K562 (cell line): ENCODE measurements around the gene CFAP157. TPM values are rescaled to one million over a fixed set of nuclear protein-coding genes. Genes with fewer than 3 reads are reported as not detected.

Source experiments
- C11orf30 ChIP-seq: fragments of 450-650 bp; IDR thresholded peaks from 2 replicates; pipeline ENCODE4 v1.6.1; 2016; ENCODE audit warnings: low read depth, mild to moderate bottlenecking
- CEBPZ ChIP-seq: fragments of 150-350 bp; IDR thresholded peaks from 2 replicates; pipeline ENCODE4 v1.6.1; 2014; ENCODE audit warnings: low read depth, mild to moderate bottlenecking, low read length, borderline replicate concordance
- ERF ChIP-seq: fragments of 450-650 bp; formaldehyde crosslinking; IDR thresholded peaks from 2 replicates; pipeline ENCODE4 v1.4.0; 2020; ENCODE audit warnings: mild to moderate bottlenecking, mixed read lengths
- FOXA1 ChIP-seq: fragments of 450-650 bp; IDR thresholded peaks from 2 replicates; pipeline ENCODE4 v1.6.1; 2016; ENCODE audit warnings: mild to moderate bottlenecking, borderline replicate concordance
- FOXK2 ChIP-seq, 2 experiments: fragments of 450-650 bp; IDR thresholded peaks in 1 of 2; conservative IDR thresholded peaks in 1 of 2; 2 replicates each; pipeline ENCODE4 v1.6.1; 2016; ENCODE audit warnings: low read depth in 2 of 2, mild to moderate bottlenecking in 1 of 2
- GATA2 ChIP-seq: sonication (generic); formaldehyde crosslinking; IDR thresholded peaks from 2 replicates; pipeline ENCODE4 v1.4.0; 2020; ENCODE audit warnings: mild to moderate bottlenecking, missing genetic modification reagents
- MAFG ChIP-seq: fragments of 450-650 bp; conservative IDR thresholded peaks from 2 replicates; pipeline ENCODE4 v1.6.1; 2016; ENCODE audit warnings: missing genetic modification characterization, missing compliant biosample characterization
- MAFK ChIP-seq: IDR thresholded peaks from 2 replicates; pipeline ENCODE4 v1.6.1; 2011; ENCODE audit warnings: low read length, improper control_type of control experiment
- NONO ChIP-seq, 2 experiments: fragments of 200-400 bp in 1 of 2; fragments of 450-650 bp in 1 of 2; formaldehyde crosslinking in 1 of 2; IDR thresholded peaks; 2 replicates each; pipeline ENCODE4 v1.6.1; 2017; ENCODE audit warnings: low read depth in 2 of 2, mild to moderate bottlenecking in 2 of 2, moderate library complexity in 2 of 2, low read length in 1 of 2
- NR2F6 ChIP-seq: fragments of 450-650 bp; formaldehyde crosslinking; IDR thresholded peaks from 2 replicates; pipeline ENCODE4 v1.4.0; 2020; ENCODE audit warnings: mild to moderate bottlenecking
- TCF7 ChIP-seq: sonication (generic); IDR thresholded peaks from 2 replicates; pipeline ENCODE4 v1.6.1; 2016; ENCODE audit warnings: antibody characterized with exemption, borderline replicate concordance
- ZNF253 ChIP-seq: fragments of 250-450 bp; sonication (Bioruptor Pico); conservative IDR thresholded peaks from 2 replicates; pipeline ENCODE4 v1.6.1; 2021; ENCODE audit warnings: mild to moderate bottlenecking
- ZNF316 ChIP-seq: fragments of 450-650 bp; IDR thresholded peaks from 2 replicates; pipeline ENCODE4 v1.6.1; 2016
- ZNF561 ChIP-seq: fragments of 450-650 bp; formaldehyde crosslinking; conservative IDR thresholded peaks from 2 replicates; pipeline ENCODE4 v1.4.0; 2020; ENCODE audit warnings: mild to moderate bottlenecking, moderate library complexity
- ZNF592 ChIP-seq: fragments of 450-650 bp; IDR thresholded peaks from 2 replicates; pipeline ENCODE4 v1.6.1; 2017; ENCODE audit warnings: antibody characterized with exemption, mild to moderate bottlenecking
- polyA plus RNA-seq, 8 experiments: library from polyadenylated mRNA; depleted of rRNA in 4 of 8; stranded (reverse) in 5 of 8; unstranded in 3 of 8; fragments of >200 nt; fragmentation: Nextera tagmentation in 2 of 8; fragmentation: Illumina TruSeq in 1 of 8; extraction: Ambion mirVana in 2 of 8; extraction: Trizol in 1 of 8; gene quantifications; 2 replicates each; pipeline versions ENCODE4 v1.2.1 to v1.2.3, GENCODE V29; 2011 to 2014; ENCODE audit warnings: inconsistent platforms in 1 of 8, missing spikeins in 1 of 8
- total RNA-seq, 7 experiments: library from RNA; depleted of rRNA in 6 of 7; stranded (reverse); fragments of >200 nt in 6 of 7; fragmentation: Illumina TruSeq in 2 of 7; extraction: Trizol in 2 of 7; gene quantifications; 2 replicates each; pipeline versions ENCODE4 v1.2.1 to v1.2.3, GENCODE V29; 2011 to 2021; ENCODE audit warnings: low replicate concordance in 1 of 7

The CFAP157 gene
- total and polyA plus RNA-seq, 9 of the 15 experiments (the other 6 are each of a cell fraction or from before 2014, with no cell fraction given): 0.03 TPM; not detected in 8

- TF ChIP-seq CEBPZ: no peak; the same call in 1 of the 2 replicates
- TF ChIP-seq NONO (IDR thresholded peaks at IDR 0.05; ENCODE audit: low read depth in 2 of 2, low read length in 1 of 2): no peak
- no peak for TF ChIP-seq ERF
- peak; percentile 82 for TF ChIP-seq ZNF316
- TF ChIP-seq FOXK2 (conservative IDR thresholded peaks at IDR 0.05 in 1 of 2, IDR thresholded peaks at IDR 0.05 in 1 of 2; ENCODE audit: low read depth in 2 of 2): peak; percentile 44 to 52; a peak in 3 of 4 replicates
- 0 out of 2 replicates have a peak, but pooled peaks have one; percentile 19 for TF ChIP-seq MAFG (tag)
- TF ChIP-seq TCF7: no peak
- TF ChIP-seq NR2F6 (CRISPR knock-in tag): no peak
- TF ChIP-seq ZNF592: 0 out of 2 replicates have a peak, but pooled peaks have one; percentile 36
- 0 out of 2 replicates have a peak, but pooled peaks have one; percentile 10 for TF ChIP-seq GATA2 (CRISPR knock-in tag)
- no peak for TF ChIP-seq ZNF561
- 0 out of 2 replicates have a peak, but pooled peaks have one; percentile 41 for TF ChIP-seq MAFK
- TF ChIP-seq ZNF253 (CRISPR knock-in tag): no peak
- TF ChIP-seq C11orf30: peak; percentile 79
- no peak for TF ChIP-seq FOXA1
Measured at GRCh38 chr9:127700594-127701255, 6.1 kb upstream of the CFAP157 start (continued).
